Measurements from ENCODE around the gene PGAM5. TPM values are rescaled to one million over a fixed set of nuclear protein-coding genes. Genes with fewer than 3 reads are reported as not detected.

The PGAM5 gene
- polyA plus RNA-seq, 12 donors = 15.7 to 21.5 (median 18.9) TPM; not detected in 1

- DNase-seq = no peak
Measured at GRCh38 chr12:132719141-132719953, 8.7 kb downstream of the PGAM5 start.

DNA sequence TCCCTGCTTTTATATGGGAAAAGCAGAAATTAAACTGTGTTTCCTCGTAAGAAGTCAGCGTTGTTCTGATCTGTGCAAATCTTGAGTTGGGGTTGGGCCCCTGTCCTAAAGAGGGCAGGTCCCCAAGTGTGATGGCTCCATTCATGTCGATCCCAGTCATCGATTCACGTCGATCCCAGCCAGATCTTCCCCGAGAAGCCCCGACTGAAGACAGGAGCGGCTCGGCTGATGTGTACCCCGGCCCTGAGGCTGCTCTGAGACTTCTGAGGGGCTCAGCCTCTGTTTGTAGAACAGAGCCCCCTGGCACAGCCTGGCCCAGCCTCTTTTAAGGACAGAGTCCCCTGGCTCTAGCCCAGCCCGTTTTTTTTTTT, 9.3 kb downstream of the PGAM5 start:
- no peak for DNase-seq

DNA sequence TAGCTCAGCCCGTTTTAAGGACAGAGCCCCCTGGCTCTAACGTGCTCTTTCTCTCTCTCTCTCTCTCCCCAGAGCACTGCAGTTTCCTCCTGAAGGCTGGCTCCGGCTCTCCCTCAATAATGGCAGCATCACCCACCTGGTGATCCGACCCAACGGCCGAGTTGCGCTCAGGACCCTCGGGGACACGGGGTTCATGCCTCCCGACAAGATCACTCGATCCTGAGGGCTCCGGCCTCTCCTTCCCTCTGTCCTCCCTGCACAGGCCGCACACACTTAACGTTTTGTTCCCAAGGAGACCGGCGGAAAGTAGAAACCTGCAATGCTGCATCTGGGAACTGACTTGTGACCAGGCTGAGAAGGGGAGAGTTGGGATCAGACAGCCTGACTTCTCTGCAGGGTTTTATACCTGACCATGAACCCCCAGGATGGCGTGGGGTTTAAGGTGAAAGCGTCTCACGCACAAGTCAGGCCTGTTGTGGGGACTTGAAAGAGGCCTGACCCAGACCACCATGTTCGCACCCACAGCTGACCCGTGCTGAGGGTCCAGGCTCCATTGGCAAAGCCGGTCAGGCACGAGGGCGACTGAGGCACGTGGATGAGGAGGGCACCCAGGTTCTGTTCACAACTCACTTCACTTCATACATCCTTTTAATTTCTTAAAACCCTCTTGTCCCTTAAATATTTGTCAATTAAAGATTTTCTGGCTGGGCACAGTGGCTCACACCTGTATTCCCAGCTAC, 10.1 kb downstream of the PGAM5 start:
- DNase-seq = no peak

- DNase-seq = no peak
Measured at GRCh38 chr12:132723015-132723763, 12.5 kb downstream of the PGAM5 start.

GRCh38 chr12:132723764-132724140, 13.1 kb downstream of the PGAM5 start:
- DNase-seq = no peak

- DNase-seq = no peak
Measured at GRCh38 chr12:132724506-132725241, 14.0 kb downstream of the PGAM5 start.

DNA sequence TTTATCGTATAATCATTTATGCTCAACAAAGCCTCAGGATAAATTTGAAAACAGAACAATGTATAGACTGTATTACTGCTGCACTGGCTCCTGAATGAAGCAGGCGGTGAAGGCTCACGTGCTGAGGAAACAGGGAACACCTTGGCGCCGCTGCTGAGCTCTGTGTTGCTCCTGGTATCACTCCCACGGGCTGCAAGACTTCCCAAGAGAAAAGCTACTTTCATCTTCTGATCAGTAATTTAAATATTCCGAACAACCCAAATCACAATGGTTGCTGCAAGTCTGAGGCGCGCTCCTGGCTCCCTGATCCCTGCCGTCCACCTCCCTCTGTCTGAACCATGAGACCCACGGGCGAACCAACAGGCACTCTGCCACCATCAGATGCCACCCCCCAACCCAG, 15.7 kb downstream of the PGAM5 start:
- no peak for DNase-seq

DNA sequence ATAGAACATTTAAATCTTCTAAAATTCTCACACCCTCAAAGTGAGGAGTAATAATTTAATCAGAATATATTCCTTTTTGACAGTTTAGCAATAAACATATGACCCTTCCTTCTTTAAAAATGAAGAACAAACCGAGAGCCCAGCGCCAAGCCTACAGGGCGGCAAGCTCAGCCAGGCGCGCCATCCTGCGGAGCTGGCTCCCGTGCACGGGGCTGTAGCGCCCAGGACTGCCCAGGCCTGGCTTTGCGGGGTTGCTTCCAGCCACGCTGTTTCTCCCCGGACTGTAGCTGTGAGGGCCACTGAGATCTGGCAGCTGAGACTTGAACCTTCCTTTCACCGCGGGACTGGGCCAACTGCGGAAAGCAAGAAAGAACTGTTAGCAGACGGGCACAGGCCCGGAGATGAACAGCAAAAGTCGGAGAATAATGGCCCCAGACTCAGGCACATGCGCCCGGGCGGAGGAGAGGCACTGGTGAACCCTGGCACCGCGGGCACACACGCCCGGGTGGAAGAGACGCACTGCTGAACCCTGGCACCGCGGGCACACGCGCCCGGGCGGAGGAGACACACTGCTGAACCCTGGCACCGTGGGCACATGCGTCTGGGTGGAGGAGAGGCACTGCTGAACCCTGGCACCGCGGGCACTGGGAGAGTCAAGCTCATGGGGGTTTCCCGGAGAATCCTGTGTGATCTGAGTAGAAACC, 16.6 kb downstream of the PGAM5 start:
- DNase-seq = no peak

GRCh38 chr12:132728502-132728901, 17.9 kb downstream of the PGAM5 start:
- DNase-seq = no peak

DNA sequence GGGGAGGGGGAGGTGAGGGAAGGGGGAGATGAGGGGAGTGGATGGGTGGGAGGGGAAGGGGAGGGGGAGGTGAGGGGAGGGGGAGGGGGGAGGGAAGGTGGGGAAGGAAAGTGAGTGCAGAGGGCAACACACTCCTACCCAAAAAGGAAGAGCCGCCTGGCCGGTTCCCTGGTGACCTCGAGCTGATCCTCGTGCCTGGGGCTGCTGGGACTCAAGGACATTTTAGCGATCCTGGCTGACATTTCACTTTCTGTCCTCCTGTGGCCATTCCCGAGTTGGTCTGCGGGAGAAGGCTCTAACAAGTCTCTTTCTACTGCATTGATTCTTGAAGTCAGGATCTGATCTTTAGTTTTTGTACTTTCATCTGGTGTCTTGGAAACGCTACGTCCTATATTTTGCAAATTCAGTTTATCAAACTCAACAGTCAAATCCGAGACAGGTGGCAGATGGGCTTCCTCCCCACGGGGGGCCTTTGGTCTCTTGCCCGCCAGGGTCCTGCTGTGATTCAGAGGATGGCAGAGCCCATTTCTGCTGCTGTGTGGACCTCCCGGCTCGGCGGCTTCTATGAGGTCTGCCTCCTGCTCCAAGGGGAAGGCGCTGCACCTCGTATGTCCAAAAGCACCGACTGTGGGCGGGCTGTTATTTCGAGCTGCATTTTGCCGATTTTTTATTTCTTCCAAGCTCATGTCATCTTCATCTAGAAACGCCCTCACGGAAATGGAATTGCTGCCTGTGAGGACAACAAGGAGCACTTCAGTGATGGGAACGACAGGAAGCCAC, 19.1 kb downstream of the PGAM5 start:
- no peak for DNase-seq

GRCh38 chr12:132730353-132730752, 19.7 kb downstream of the PGAM5 start:
- no peak for DNase-seq

- DNase-seq = no peak
Measured at GRCh38 chr12:132731574-132731973, 20.9 kb downstream of the PGAM5 start.

- no peak for DNase-seq
Measured at GRCh38 chr12:132734206-132734605, 23.6 kb downstream of the PGAM5 start.

DNA sequence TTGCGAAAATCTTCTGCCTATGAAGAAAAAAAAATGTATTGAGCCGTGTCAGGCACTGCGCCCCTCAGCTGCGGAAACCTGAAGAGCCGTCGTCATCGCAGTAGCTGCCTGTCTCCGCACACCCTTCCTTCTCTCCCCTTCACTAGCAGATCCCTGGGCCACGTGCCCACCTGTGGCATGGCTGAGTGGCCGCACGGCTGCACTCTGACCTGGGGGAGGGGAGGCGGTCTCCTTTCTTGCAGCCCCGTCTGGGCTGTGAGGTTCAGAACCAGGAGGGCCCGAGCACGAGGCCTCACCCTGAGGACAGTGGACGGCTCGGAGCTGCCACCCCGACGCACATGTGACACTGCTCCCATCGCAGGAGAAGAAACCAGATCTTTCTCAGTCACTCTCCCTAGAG, 24.9 kb downstream of the PGAM5 start:
- DNase-seq = no peak

DNA sequence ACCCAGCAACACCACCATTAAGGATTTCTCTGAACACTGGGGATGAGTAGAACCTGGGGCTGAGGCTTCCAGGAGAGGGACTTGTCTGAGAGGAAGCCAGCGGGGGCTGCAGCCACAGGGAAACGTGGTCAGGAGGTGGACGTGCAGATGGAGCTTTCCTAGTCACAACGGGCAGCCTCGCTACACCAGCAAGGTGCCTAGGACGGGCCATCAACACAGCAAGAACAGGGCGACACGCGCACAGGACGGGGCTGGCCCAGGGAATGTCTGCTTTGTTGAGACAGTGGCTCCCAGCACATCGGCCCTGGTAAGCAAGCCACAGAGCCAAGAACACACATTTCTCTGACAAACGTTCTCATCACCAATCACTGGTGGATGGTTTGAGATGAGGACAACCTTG, 25.7 kb downstream of the PGAM5 start:
- no peak for DNase-seq

- DNase-seq = no peak
Measured at GRCh38 chr12:132736913-132737312, 26.3 kb downstream of the PGAM5 start.

DNA sequence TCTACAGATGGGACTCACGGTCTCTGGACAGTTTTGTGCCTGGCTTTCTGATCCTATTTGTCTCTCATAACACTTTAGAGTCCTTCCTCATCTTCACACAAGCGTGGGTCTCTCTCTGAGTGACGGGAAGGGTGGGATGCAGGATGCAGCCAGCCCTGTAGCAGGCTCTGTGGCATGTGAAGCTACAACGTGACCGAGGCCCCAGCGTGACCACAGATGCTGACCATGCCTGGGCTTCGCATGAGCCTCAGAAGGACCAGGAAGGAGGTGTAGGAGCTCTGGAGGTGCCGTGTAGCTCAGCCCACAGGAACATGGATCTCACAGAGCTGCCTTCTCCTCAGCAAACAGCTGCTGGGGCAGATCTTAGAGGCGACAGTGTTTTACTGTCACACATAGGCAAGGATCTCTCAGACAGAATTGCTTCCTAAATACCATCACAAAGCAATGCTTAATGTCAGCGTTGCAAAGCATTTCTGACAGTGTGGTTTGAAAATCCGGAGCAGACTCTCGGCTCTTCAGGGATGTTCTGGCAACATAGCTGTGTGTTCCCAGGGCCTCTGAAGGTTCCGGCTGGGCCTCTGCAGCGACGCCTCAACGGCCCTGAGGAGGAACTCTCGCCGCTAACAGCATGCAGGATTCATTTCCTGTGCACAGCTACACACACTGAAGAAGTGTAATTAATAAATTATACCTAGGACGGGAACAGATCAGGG, 29.1 kb downstream of the PGAM5 start:
- DNase-seq = no peak

DNA sequence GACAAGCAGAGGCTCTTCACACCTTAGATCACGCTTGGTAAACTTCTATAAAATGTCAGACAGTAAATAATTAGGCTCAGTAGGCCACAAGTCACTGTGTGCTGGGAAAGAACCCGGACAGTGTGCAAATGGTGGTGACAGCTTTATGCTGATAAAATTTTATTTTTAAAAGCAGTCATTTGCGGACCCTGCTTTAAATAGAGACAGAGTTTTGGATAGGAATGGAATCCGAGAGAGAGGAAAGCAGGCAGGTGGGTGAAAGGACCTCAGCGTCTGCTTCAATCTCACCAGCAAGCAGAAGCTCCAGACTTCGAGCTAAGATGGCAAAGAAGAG, 29.6 kb downstream of the PGAM5 start:
- no peak for DNase-seq

- DNase-seq = no peak
Measured at GRCh38 chr12:132740652-132741051, 30.0 kb downstream of the PGAM5 start.

DNA sequence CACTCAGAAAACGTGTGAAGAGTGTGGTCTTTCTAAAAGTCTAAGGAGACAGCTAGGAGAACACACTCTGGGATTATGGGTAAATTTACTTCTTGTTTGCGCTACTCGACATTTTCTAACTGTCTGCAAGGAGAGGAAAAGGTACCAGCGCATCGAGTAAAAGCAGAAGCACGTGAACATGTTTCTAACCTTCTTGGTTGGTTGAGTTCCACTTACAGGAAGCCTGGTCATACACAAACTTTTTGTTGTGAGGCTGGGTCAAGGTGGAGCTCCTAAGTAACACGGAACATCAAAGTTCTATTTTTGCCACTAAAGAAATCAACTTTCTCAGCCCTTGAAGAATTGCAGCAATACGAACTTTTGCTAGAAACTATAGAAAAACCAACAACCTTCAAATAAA, 31.0 kb downstream of the PGAM5 start:
- DNase-seq = no peak

Measured in muscle of arm (tissue), 12 donors.